NCI-H187 treated with DMSO at 0.1 percent for 48 hours (cell line): ENCODE results near the gene DGKD.

ENCODE experiments used
- DNase-seq: peaks from one replicate; lab custom pipeline; 2025; lab: John Stamatoyannopoulos, UW

Gene DGKD

GRCh38 chr2:233461481-233461891, 107.2 kb downstream of the DGKD start:
- DNase-seq, result no peak

GRCh38 chr2:233462202-233462785, 108.0 kb downstream of the DGKD start:
- no peak for DNase-seq

GRCh38 chr2:233462826-233463470, 108.7 kb downstream of the DGKD start:
- DNase-seq, result no peak

- DNase-seq, result no peak
Measured at GRCh38 chr2:233463586-233463985, 109.3 kb downstream of the DGKD start.

- no peak for DNase-seq
Measured at GRCh38 chr2:233464056-233464455, 109.8 kb downstream of the DGKD start.

GRCh38 chr2:233464531-233465240, 110.4 kb downstream of the DGKD start:
- DNase-seq, result no peak

GRCh38 chr2:233466991-233467603, 112.8 kb downstream of the DGKD start:
- no peak for DNase-seq

- DNase-seq, result no peak
Measured at GRCh38 chr2:233468047-233468740, 113.9 kb downstream of the DGKD start.

- DNase-seq, result no peak
Measured at GRCh38 chr2:233468741-233469110, 114.4 kb downstream of the DGKD start.

- no peak for DNase-seq
Measured at GRCh38 chr2:233469261-233470010, 115.1 kb downstream of the DGKD start.

- no peak for DNase-seq
Measured at GRCh38 chr2:233470011-233470687, 115.9 kb downstream of the DGKD start.

GRCh38 chr2:233470839-233471238, 116.5 kb downstream of the DGKD start:
- no peak for DNase-seq

GRCh38 chr2:233471291-233472035, 117.2 kb downstream of the DGKD start:
- no peak for DNase-seq

GRCh38 chr2:233473386-233473791, 119.1 kb downstream of the DGKD start:
- DNase-seq, result no peak

GRCh38 chr2:233473878-233474277, 119.6 kb downstream of the DGKD start:
- DNase-seq, result no peak

- no peak for DNase-seq
Measured at GRCh38 chr2:233474308-233475160, 120.2 kb downstream of the DGKD start.

GRCh38 chr2:233476063-233476410, 121.7 kb downstream of the DGKD start:
- DNase-seq, result no peak

- no peak for DNase-seq
Measured at GRCh38 chr2:233476651-233477547, 122.6 kb downstream of the DGKD start.
